Keratinocyte (primary cell): ENCODE measurements around the gene ZNF45.

ENCODE experiments used
- CTCF ChIP-seq, 3 experiments: IDR thresholded peaks in 1 of 3; conservative IDR thresholded peaks in 1 of 3; optimal IDR thresholded peaks in 1 of 3; 2 replicates in 2 of 3; 3 replicates in 1 of 3; pipeline versions ENCODE3 to v1.5.1; 2011; ENCODE audit warnings: low read length in 3 of 3, mild to moderate bottlenecking in 3 of 3, moderate library complexity in 2 of 3, control low read depth in 1 of 3, inconsistent platforms in 1 of 3; ENCODE audit not compliant: insufficient read depth in 2 of 3; ENCODE audit errors: extremely low read depth in 1 of 3
- EZH2 ChIP-seq: IDR thresholded peaks from one replicate; pipeline ENCODE4 v1.6.1; 2012; ENCODE audit warnings: inconsistent platforms, mild to moderate bottlenecking, low read length, moderate library complexity

GRCh38 chr19:43913383-43913782, 21.7 kb downstream of the ZNF45 start:
- TF ChIP-seq CTCF (optimal IDR thresholded peaks at IDR 0.05 in 1 of 3, IDR thresholded peaks at IDR 0.05 in 1 of 3, conservative IDR thresholded peaks at IDR 0.05 in 1 of 3; ENCODE audit: extremely low read depth in 1 of 3, insufficient read depth in 2 of 3, low read length in 3 of 3), result no peak
- no peak for TF ChIP-seq EZH2
